ENCODE data around the gene HCFC1R1. TPM values are rescaled to one million over a fixed set of nuclear protein-coding genes. Genes with fewer than 3 reads are reported as not detected.

HCFC1R1 gene
- total and polyA plus RNA-seq, 2 experiments from 2014 or later = 30.2 to 192 TPM

- TF ChIP-seq POLR2AphosphoS5 (IDR thresholded peaks at IDR 0.05; ENCODE audit: low read depth) (no peak), CTCF (conservative IDR thresholded peaks at IDR 0.05; ENCODE audit: low read depth in 2 of 2) (no peak), JUNB (IDR thresholded peaks at IDR 0.05; ENCODE audit: unreplicated experiment) (no peak)
These were observed 6.4 kb downstream of the HCFC1R1 start (continued) for GRCh38 chr16:3017344-3017743.

- Histone ChIP-seq H3K4me2 (peak overlapping the region; percentile 99), H3K4me1 (ENCODE audit: insufficient read depth) (peaks cover 62% of the 10 kb centered on the region), H3F3A (replicated peaks; ENCODE audit: low read depth) (peaks cover 54% of the 10 kb centered on the region), H3K27ac (ENCODE audit: low read depth) (no peak overlapping the region), H4K20me1 (replicated peaks; ENCODE audit: insufficient read depth) (peaks cover 25% of the 10 kb centered on the region), H2AFZ (no peak overlapping the region), H3K79me2 (replicated peaks; ENCODE audit: insufficient read depth) (peaks cover 28% of the 10 kb centered on the region), H3K36me3 (ENCODE audit: insufficient read depth) (no peaks in the 10 kb centered on the region), H3K4me3 (peak overlapping the region; percentile 34; the same call in 1 of the 2 replicates), H3K27me3 (ENCODE audit: insufficient read depth) (peaks cover 11% of the 10 kb centered on the region), H3K9me2 (ENCODE audit: insufficient read depth) (no peaks in the 10 kb centered on the region)
- Mint-ChIP-seq H3K4me1 (peaks cover 53% of the 10 kb centered on the region), H3K36me3 (ENCODE audit: low read depth) (peaks cover 34% of the 10 kb centered on the region), H3K4me3 (peak overlapping the region; percentile 95), H3K27ac (peak overlapping the region; percentile 81), H3K9me3 (peaks cover 7% of the 10 kb centered on the region; the same call in 2 of the 3 replicates), H3K27me3 (ENCODE audit: insufficient read depth, low read depth, poor library complexity) (peaks cover 52% of the 10 kb centered on the region)
- ATAC-seq (no peak), DNase-seq (ENCODE audit: low spot score) (no peak)
- TF ChIP-seq ZNF331 (CRISPR knock-in tag; IDR thresholded peaks at IDR 0.05; ENCODE audit: low read depth) (no peak), CTCF (conservative IDR thresholded peaks at IDR 0.05; ENCODE audit: low read depth in 2 of 2) (no peak), NANOG (IDR thresholded peaks at IDR 0.05; ENCODE audit: borderline replicate concordance) (no peak), REST (IDR thresholded peaks at IDR 0.05; ENCODE audit: unreplicated experiment) (no peak)
These were observed 7.7 kb downstream of the HCFC1R1 start for GRCh38 chr16:3015865-3016521.

Measured in GM23338 (cell line).